GM19193 (cell line): ENCODE data around the gene GPALPP1.

ENCODE experiments used
- POLR2A ChIP-seq: IDR thresholded peaks from 4 replicates; pipeline ENCODE4 v1.6.1; 2011; ENCODE audit not compliant: insufficient read depth, insufficient read length; ENCODE audit errors: extremely low read depth

GPALPP1 gene

GRCh38 chr13:45078003-45078402 lies 88.7 kb downstream of the GPALPP1 start:
- no peak for TF ChIP-seq POLR2A
